Measurements from ENCODE around the gene ADARB1.

The ADARB1 gene

DNA sequence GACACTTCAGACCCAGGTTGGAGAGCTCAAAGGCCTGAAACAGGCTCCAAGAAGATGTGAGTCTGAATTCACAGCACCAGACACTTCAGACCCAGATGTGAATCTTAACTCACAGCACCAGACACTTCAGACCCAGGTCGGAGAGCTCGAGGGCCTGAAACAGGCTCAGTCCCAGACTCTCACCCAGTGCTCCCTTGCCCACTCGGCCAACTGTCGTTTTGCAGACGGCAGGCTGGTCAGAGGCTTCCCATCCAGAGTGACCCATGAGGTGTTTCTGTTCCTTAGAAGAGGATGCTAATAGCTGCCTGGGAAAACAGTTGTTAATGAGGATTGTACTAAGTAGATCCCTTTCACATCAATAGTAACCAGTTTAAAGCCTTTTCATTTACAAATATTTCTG, 88.4 kb downstream of the ADARB1 start:
- FAIRE-seq (no peak), DNase-seq (ENCODE audit: insufficient read length) (no peak)
- no peak for TF ChIP-seq TAF1 (IDR thresholded peaks at IDR 0.05; ENCODE audit: borderline replicate concordance, low read depth, low read length)
- no peak for TF ChIP-seq POLR2A (IDR thresholded peaks at IDR 0.05; ENCODE audit: low read depth, low read length)
- TF ChIP-seq POLR2AphosphoS5 (IDR thresholded peaks at IDR 0.05; ENCODE audit: low read depth, low read length): no peak

DNA sequence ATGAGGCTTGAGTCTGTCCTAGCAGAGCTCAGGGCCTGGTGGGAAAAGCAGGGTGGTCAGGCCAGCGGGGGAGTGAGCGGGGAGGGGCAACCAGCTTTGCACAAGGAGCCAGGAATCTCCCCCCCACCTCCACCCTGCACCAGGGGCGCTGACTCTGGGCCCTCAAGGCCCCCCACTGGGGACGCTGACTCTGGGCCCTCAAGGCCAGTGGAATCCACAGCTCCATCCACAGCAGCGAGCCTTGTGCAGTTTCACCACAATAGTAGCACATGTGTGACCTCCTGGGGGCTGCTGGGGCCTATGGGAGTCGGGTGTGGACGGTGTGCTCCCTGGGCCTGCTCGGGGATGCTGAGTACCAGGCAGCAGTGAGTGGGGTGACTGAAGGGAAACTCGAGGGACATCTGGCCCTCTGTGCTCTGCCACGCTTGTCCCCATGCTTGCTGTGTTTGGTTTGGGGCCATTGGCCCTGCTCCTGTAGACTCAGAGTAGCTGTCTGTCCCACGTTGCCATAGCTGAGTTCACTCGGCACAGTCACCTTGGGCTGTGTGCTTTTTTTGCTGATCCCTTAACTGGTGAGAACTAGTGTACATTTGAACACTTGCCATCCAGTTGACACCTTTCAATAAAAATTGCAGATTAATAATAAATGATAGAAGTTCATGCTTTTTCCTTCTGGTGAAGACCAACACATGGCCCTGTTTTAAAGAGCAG, 89.2 kb downstream of the ADARB1 start:
- DNase-seq (ENCODE audit: insufficient read length) (no peak), FAIRE-seq (no peak)
- TF ChIP-seq POLR2AphosphoS5 (IDR thresholded peaks at IDR 0.05; ENCODE audit: low read depth, low read length): no peak
- no peak for TF ChIP-seq TAF1 (IDR thresholded peaks at IDR 0.05; ENCODE audit: borderline replicate concordance, low read depth, low read length)
- no peak for TF ChIP-seq POLR2A (IDR thresholded peaks at IDR 0.05; ENCODE audit: low read depth, low read length)

DNA sequence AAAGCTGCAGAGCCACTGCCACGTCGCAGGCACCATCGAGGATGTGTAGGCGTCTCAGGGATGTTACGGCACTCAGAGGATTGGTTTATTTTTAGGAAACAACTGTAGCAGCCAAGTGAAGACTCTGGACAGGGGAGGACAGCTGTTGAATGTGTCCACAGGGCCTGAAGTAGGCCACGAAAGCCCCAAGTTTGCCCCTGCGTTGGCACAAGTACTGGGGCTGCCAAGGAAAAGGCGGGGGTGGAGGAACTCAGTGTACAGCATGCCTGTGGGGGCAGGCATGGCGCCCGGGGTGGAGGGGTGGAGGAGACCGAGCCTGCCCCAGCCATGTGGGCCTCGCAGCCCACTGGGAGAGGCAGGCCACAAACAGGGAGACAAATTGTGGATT, 89.7 kb downstream of the ADARB1 start:
- TF ChIP-seq POLR2A (IDR thresholded peaks at IDR 0.05; ENCODE audit: low read depth, low read length) (no peak), POLR2AphosphoS5 (IDR thresholded peaks at IDR 0.05; ENCODE audit: low read depth, low read length) (no peak), TAF1 (IDR thresholded peaks at IDR 0.05; ENCODE audit: borderline replicate concordance, low read depth, low read length) (no peak)
- FAIRE-seq (no peak), DNase-seq (ENCODE audit: insufficient read length) (no peak)

DNA sequence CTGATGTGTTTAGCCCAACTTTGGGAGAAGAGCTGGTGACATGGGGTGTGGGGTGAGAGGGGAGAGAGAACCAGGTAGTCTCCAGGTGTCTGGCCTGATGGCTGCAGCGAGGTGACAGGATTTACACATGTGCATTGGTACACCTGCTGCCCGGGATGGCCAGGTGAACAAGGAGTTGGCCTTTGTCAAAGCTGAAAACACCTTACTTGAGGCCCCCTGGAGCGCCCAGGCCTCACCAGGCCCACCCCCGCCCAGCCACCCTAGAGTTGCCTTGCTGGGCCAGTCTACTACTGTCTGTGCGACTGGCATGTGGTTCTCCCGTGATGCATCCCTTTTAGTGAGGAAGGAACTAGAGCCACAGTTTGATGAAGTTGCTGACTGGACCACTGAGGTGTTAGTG, 90.5 kb downstream of the ADARB1 start:
- TF ChIP-seq POLR2A (IDR thresholded peaks at IDR 0.05; ENCODE audit: low read depth, low read length) (no peak), POLR2AphosphoS5 (IDR thresholded peaks at IDR 0.05; ENCODE audit: low read depth, low read length) (no peak), TAF1 (IDR thresholded peaks at IDR 0.05; ENCODE audit: borderline replicate concordance, low read depth, low read length) (no peak)
- no peak for DNase-seq (ENCODE audit: insufficient read length)
- FAIRE-seq: no peak

DNA sequence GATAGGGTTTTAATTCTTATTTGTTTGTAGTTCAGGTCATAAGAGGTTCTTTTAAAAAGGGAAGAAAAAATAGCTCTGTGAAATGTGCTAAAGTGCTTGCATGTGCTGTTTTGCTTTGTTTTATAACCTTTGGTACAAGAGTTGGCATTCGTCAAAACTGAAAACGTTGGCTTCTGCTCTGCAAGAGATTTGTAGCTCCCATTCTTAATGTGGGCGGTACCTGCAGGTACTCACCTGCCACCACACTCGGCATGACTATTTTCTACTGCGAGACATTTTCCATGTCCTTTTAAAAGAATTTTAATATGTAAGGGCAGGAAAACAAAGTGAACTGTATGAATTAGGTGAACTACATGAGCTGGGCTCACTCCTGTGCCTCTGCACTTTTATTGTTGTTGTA, 92.6 kb downstream of the ADARB1 start:
- no peak for FAIRE-seq
- no peak for DNase-seq (ENCODE audit: insufficient read length)
- TF ChIP-seq POLR2A (IDR thresholded peaks at IDR 0.05; ENCODE audit: low read depth, low read length) (no peak), POLR2AphosphoS5 (IDR thresholded peaks at IDR 0.05; ENCODE audit: low read depth, low read length) (no peak), TAF1 (IDR thresholded peaks at IDR 0.05; ENCODE audit: borderline replicate concordance, low read depth, low read length) (no peak)

DNA sequence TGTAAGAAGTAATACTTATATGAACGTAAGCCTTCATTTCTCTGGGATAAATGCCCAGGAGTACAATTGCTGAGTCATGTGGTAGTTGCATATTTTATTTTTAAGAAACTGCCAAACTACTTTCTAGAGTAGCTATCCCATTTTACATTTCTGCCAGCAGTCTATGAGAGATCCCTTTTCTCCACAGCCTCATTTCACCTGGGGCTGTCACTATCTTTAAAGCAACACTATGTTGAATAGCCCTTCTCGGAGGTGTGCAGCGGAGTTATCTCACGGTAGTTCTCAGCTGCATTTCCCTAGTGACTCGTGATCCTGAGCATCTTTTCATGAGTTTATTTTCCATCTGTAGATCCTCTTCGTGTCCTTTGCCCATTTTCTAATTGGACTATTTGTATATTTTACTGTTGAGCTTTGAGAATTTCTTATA, 93.4 kb downstream of the ADARB1 start:
- no peak for DNase-seq (ENCODE audit: insufficient read length)
- TF ChIP-seq POLR2AphosphoS5 (IDR thresholded peaks at IDR 0.05; ENCODE audit: low read depth, low read length) (no peak), TAF1 (IDR thresholded peaks at IDR 0.05; ENCODE audit: borderline replicate concordance, low read depth, low read length) (no peak), POLR2A (IDR thresholded peaks at IDR 0.05; ENCODE audit: low read depth, low read length) (no peak)
- FAIRE-seq: no peak

DNA sequence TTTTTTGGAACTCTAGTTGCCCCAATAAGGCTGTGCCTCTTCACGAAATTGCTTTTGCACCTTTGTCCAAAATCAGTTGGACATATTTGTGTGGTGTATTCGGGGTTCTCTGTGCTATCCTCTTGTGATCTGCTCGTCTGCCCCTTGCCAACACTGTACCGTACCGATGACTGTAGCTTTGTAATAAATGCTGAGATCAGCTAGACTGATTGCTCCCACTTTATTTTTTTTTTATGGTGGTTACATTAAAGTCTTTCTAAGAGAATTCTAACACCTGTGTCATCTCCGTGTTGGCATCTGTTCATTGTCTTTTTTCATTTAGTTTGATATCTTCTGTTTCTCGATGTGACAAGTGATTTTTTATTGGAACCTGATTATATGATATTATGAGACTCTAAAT, 94.1 kb downstream of the ADARB1 start:
- DNase-seq (ENCODE audit: insufficient read length) (no peak), FAIRE-seq (no peak)
- TF ChIP-seq TAF1 (IDR thresholded peaks at IDR 0.05; ENCODE audit: borderline replicate concordance, low read depth, low read length) (no peak), POLR2A (IDR thresholded peaks at IDR 0.05; ENCODE audit: low read depth, low read length) (no peak), POLR2AphosphoS5 (IDR thresholded peaks at IDR 0.05; ENCODE audit: low read depth, low read length) (no peak)

DNA sequence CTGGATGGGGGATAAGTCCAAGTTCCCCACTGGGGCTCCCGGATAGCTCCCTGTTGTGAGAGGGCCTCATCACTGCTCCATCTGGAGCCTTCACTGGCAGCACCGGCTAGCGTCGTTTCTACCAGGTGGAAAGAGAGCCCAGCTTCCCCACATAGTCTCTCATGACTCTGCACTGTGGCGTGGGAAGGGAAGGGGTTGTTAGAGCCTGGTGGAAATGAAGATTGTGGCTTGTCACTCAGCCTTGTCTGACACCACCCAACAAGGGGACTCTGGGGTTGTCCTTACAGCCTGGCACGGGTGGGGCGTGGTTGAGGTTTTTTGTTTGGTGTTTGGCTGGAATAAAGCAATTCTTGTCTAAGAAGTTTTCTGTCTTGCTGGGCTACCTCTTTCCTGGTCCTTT, 94.6 kb downstream of the ADARB1 start:
- FAIRE-seq (no peak), DNase-seq (ENCODE audit: insufficient read length) (no peak)
- TF ChIP-seq POLR2A (IDR thresholded peaks at IDR 0.05; ENCODE audit: low read depth, low read length) (no peak), TAF1 (IDR thresholded peaks at IDR 0.05; ENCODE audit: borderline replicate concordance, low read depth, low read length) (no peak), POLR2AphosphoS5 (IDR thresholded peaks at IDR 0.05; ENCODE audit: low read depth, low read length) (no peak)

DNA sequence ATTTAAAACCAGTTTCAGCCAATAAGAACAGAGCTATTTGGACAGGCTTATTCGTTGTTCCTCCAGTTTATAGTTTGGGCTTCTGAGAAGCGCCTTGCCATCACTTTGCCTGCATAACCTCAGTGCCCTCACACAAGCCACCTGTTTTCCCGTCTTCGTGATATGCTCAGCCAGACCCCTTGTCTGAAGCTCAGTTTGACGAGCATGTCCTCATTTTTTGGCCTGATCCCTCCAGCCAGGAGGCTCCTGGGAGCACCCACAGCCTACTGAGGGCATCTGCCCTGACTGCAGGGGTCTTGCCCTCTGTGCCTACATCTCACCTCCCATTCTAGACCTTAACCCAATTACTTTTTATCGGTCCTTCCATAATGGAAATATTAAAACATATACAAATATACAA, 95.3 kb downstream of the ADARB1 start:
- FAIRE-seq: no peak
- no peak for DNase-seq (ENCODE audit: insufficient read length)
- TF ChIP-seq POLR2AphosphoS5 (IDR thresholded peaks at IDR 0.05; ENCODE audit: low read depth, low read length) (no peak), POLR2A (IDR thresholded peaks at IDR 0.05; ENCODE audit: low read depth, low read length) (no peak), TAF1 (IDR thresholded peaks at IDR 0.05; ENCODE audit: borderline replicate concordance, low read depth, low read length) (no peak)

DNA sequence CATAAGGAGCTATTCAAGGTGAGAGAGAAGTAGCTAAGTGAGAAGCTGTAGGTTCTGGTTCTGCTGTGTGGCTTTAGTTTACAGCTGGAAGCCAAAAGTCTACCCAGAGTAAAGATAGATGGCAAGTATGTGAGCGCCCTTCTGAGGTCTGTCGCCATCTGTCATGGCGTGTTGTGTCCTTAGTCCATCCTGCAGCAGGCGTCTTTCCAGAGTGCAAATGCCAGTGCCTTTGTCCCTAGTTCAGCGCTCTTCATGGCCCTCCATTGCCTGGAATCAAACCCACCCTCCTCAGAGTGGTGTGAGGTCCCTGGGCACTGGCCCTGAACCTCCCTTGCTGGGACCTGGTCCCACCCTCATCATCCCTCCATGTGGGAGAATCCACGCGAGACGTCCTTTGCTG, 96.6 kb downstream of the ADARB1 start:
- TF ChIP-seq POLR2A (IDR thresholded peaks at IDR 0.05; ENCODE audit: low read depth, low read length) (no peak), POLR2AphosphoS5 (IDR thresholded peaks at IDR 0.05; ENCODE audit: low read depth, low read length) (no peak), TAF1 (IDR thresholded peaks at IDR 0.05; ENCODE audit: borderline replicate concordance, low read depth, low read length) (no peak)
- FAIRE-seq: no peak

DNA sequence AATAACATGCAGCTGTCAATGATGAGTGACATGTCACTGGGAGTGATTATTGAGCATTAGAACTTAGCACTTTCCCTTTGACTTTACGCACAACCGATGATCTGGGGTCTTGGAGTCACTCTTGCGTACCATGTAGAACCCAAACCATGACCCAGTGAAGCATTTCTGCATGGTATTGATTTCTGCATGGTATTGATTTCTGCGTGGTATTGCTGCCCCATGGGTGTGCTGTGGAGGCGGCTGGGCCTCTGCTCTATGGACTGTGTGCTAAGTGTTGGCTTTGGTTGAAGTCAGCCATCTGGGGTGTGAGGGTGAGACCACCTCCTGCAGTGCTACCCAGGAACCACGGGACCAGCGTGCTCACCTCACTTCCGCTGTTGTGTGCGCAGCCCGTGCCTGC, 98.0 kb downstream of the ADARB1 start:
- FAIRE-seq (no peak), DNase-seq (ENCODE audit: insufficient read length) (no peak)
- TF ChIP-seq TAF1 (IDR thresholded peaks at IDR 0.05; ENCODE audit: borderline replicate concordance, low read depth, low read length): no peak
- TF ChIP-seq POLR2AphosphoS5 (IDR thresholded peaks at IDR 0.05; ENCODE audit: low read depth, low read length): no peak
- no peak for TF ChIP-seq POLR2A (IDR thresholded peaks at IDR 0.05; ENCODE audit: low read depth, low read length)

More for the DNA sequence above, 96.6 kb downstream of the ADARB1 start:
- DNase-seq (ENCODE audit: insufficient read length): no peak

DNA sequence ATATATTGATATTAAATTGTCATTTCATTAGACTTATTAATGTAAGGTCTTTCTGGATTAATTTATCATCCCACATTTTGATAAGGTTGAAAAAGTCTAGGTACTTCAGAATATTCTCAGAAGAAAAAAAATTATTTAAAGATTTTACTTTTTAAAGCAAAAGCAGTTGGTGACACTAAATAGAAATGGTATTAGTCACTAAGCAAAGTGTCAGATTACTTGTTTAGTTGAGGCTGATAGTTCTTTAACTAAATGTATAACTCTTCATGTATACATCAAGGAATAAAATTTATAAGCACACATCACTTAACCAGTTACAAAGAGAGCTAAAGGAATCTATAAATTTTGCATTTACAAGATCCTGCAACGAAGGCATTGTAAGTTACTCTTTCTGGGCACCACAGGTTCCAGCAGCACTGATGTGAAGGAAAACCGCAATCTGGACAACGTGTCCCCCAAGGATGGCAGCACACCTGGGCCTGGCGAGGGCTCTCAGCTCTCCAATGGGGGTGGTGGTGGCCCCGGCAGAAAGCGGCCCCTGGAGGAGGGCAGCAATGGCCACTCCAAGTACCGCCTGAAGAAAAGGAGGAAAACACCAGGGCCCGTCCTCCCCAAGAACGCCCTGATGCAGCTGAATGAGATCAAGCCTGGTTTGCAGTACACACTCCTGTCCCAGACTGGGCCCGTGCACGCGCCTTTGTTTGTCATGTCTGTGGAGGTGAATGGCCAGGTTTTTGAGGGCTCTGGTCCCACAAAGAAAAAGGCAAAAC, 101.1 kb downstream of the ADARB1 start:
- FAIRE-seq (no peak), DNase-seq (ENCODE audit: insufficient read length) (no peak)
- no peak for TF ChIP-seq POLR2AphosphoS5 (IDR thresholded peaks at IDR 0.05; ENCODE audit: low read depth, low read length)
- no peak for TF ChIP-seq TAF1 (IDR thresholded peaks at IDR 0.05; ENCODE audit: borderline replicate concordance, low read depth, low read length)
- no peak for TF ChIP-seq POLR2A (IDR thresholded peaks at IDR 0.05; ENCODE audit: low read depth, low read length)

Data from GM12892 (cell line).